Measurements from ENCODE around the gene SPOP.

DNA sequence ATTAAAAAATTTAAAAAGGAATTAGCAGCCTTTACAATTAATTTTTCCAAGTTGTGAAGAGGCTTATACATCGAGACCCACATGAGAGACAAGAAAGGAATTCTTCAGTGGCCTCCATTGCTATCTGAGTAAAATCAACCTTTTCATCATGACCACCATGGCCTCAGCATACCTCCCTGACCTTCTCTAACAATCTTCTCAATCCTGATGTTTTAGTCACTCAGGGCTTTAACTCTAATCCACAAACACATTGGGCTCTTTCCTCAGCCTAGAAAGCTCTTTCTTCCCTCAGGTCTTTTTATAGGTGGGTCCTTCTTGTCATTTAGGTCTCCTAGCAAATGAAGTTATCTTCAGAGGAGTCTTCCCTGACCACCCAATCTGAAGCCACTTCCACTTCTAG lies 46.4 kb downstream of the SPOP start:
- TF ChIP-seq, protein P1, sequence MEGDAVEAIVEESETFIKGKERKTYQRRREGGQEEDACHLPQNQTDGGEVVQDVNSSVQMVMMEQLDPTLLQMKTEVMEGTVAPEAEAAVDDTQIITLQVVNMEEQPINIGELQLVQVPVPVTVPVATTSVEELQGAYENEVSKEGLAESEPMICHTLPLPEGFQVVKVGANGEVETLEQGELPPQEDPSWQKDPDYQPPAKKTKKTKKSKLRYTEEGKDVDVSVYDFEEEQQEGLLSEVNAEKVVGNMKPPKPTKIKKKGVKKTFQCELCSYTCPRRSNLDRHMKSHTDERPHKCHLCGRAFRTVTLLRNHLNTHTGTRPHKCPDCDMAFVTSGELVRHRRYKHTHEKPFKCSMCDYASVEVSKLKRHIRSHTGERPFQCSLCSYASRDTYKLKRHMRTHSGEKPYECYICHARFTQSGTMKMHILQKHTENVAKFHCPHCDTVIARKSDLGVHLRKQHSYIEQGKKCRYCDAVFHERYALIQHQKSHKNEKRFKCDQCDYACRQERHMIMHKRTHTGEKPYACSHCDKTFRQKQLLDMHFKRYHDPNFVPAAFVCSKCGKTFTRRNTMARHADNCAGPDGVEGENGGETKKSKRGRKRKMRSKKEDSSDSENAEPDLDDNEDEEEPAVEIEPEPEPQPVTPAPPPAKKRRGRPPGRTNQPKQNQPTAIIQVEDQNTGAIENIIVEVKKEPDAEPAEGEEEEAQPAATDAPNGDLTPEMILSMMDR (IDR thresholded peaks at IDR 0.05): no peak
- TF ChIP-seq EP300 (IDR thresholded peaks at IDR 0.05) (no peak), POLR2A (IDR thresholded peaks at IDR 0.05) (no peak)

All from ovary (tissue), 3 donors.